ENCODE results near the gene SNHG17.

DNA sequence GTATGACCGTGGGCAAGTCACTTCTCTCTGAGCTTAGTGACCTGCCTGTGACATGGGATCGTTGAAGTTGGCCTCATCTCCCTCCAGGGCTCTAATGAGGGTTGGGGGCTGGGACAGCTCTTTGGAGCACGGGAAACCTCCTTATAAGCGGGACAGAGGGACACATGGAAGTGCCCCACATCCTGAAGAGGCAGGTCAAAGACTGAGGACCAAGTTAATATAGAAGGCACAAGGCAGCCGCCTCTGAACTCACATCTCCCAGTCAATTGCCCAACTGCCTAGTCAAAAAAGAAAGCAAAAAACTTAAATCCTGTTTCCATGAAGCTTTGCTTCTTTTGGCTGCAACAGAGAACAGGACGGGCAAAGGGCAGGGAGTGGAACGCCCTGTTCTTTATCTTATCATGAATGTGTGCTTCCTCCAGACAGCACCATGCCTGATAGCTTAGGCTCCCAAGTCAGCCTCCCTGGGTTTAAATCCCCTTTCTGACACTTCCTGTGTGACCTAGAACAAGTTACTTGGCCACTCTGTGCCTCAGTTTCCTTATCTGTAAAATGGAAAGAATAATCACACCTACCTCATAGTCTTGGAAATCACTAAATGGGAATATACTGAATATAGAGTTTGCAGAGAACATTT is 61.8 kb downstream of the SNHG17 start:
- TF ChIP-seq SETDB1 (IDR thresholded peaks at IDR 0.05; ENCODE audit: low read length) (no peak), HIVEP1 (CRISPR knock-in tag; IDR thresholded peaks at IDR 0.05) (no peak), TAF1 (IDR thresholded peaks at IDR 0.05; ENCODE audit: control insufficient read depth, extremely low read depth, insufficient read depth, low read length, severe bottlenecking) (no peak), CC2D1A (IDR thresholded peaks at IDR 0.05) (no peak), EZH2 (IDR thresholded peaks at IDR 0.05; ENCODE audit: borderline replicate concordance, low read depth, low read length) (no peak), ZNF668 (CRISPR knock-in tag; IDR thresholded peaks at IDR 0.05) (no peak), SMAD4 (CRISPR knock-in tag; conservative IDR thresholded peaks at IDR 0.05) (peak; percentile 49; the same call in 1 of the 2 replicates), CHD2 (IDR thresholded peaks at IDR 0.05; ENCODE audit: low read depth, low read length) (no peak), HDGF (IDR thresholded peaks at IDR 0.05) (no peak), CEBPB (tag; IDR thresholded peaks at IDR 0.05) (peak; percentile 44; the same call in 1 of the 2 replicates)
- TF ChIP-seq, protein P1, sequence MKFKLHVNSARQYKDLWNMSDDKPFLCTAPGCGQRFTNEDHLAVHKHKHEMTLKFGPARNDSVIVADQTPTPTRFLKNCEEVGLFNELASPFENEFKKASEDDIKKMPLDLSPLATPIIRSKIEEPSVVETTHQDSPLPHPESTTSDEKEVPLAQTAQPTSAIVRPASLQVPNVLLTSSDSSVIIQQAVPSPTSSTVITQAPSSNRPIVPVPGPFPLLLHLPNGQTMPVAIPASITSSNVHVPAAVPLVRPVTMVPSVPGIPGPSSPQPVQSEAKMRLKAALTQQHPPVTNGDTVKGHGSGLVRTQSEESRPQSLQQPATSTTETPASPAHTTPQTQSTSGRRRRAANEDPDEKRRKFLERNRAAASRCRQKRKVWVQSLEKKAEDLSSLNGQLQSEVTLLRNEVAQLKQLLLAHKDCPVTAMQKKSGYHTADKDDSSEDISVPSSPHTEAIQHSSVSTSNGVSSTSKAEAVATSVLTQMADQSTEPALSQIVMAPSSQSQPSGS (CRISPR knock-in tag; IDR thresholded peaks at IDR 0.05), result no peak

Measured in K562 (cell line).